Motor neuron (in vitro differentiated cells): ENCODE results near the gene UBE2M. TPM values are rescaled to one million over a fixed set of nuclear protein-coding genes. Genes with fewer than 3 reads are reported as not detected.
"Not testable (repeated sequence)": the region's sequence is repeated elsewhere in the genome, so short reads cannot be mapped to it uniquely, and the experiment has no call there.

Experiments
- ATAC-seq, 8 experiments: fragments of 200-7000 bp; cut with Tn5 transposase; replicated peaks in 6 of 8; 2 replicates each; pipeline ENCODE4 v1.8.0; 2021; ENCODE audit warnings: mild to moderate bottlenecking in 8 of 8, moderate library complexity in 8 of 8
- H3K27ac ChIP-seq, 2 donors: fragments of 250-450 bp; sonication (Bioruptor Pico); 2 replicates each; pipeline ENCODE4 v1.9.0; 2021; ENCODE audit warnings: antibody characterized with exemption in 2 of 2, mild to moderate bottlenecking in 2 of 2, moderate library complexity in 1 of 2
- H3K4me1 ChIP-seq, 2 donors: fragments of 250-450 bp; sonication (Bioruptor Pico); replicated peaks in 1 of 2; 2 replicates each; pipeline ENCODE4 v1.6.1; 2021; ENCODE audit warnings: antibody characterized with exemption in 2 of 2, mild to moderate bottlenecking in 2 of 2, moderate library complexity in 1 of 2
- H3K4me3 ChIP-seq, 5 donors: fragments of 250-450 bp; sonication (Bioruptor Pico); 2 replicates each; pipeline ENCODE4 v1.9.0; 2021; ENCODE audit warnings: antibody characterized with exemption in 5 of 5, mild to moderate bottlenecking in 5 of 5, moderate library complexity in 4 of 5
- WGBS, 10 experiments: fragments of 450-650 bp; shearing (Covaris generic); methylation state at CpG; one replicate each; pipeline ENCODE4 v1.0.0; 2022; 5-methylcytosine and 5-hydroxymethylcytosine counted together
- in situ Hi-C, 9 experiments: fragments of 400-800 bp; cut with MboI; loops; one replicate each; pipeline ENCODE4 v1.15.0; 2021; ENCODE audit warnings: low sequenced_read_pairs in 9 of 9, low pct_unique_long_range_greater_than_20kb in 2 of 9; ENCODE audit not compliant: unreplicated experiment in 9 of 9
- total RNA-seq, 8 experiments: library from RNA; unstranded; fragments of 300-600 nt; gene quantifications; 2 replicates each; pipeline versions ENCODE4 v1.2.3 to v1.2.4, GENCODE V29; 2022

UBE2M gene
- total RNA-seq, 8 experiments from 2014 or later, result 49.3 to 82.7 (median 70.9) TPM

DNA sequence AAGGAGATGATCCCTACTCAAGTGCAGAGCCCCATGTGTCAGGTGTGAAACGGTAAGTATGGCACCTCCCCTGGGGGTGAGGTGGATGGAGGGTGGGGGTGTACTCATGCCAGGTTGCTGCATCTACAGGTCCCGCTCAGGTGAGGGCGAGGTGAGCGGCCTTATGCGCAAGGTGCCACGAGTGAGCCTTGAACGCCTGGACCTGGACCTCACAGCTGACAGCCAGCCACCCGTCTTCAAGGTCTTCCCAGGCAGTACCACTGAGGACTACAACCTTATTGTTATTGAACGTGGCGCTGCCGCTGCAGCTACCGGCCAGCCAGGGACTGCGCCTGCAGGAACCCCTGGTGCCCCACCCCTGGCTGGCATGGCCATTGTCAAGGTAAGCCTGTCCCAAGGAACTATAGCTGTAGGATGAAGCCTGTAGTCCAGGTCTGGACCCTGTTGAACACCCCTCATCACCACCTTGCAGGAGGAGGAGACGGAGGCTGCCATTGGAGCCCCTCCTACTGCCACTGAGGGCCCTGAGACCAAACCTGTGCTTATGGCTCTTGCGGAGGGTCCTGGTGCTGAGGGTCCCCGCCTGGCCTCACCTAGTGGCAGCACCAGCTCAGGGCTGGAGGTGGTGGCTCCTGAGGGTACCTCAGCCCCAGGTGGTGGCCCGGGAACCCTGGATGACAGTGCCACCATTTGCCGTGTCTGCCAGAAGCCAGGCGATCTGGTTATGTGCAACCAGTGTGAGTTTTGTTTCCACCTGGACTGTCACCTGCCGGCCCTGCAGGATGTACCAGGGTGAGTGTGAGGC is 9.3 kb downstream of the UBE2M start:
- ATAC-seq, result no peak
- Histone ChIP-seq H3K27ac (no peak overlapping the region), H3K4me3 (no peak overlapping the region), H3K4me1 (peaks cover 24 to 25% of the 10 kb centered on the region in 2 donors)
- WGBS, 10 experiments, result 60 to 100% (median 95%) methylated on average over 1 to 6 of the region's 20 CpGs; no CpG with 5 or more reads in 7 of the 10 experiments
- in situ Hi-C loops, result no loop called here

DNA sequence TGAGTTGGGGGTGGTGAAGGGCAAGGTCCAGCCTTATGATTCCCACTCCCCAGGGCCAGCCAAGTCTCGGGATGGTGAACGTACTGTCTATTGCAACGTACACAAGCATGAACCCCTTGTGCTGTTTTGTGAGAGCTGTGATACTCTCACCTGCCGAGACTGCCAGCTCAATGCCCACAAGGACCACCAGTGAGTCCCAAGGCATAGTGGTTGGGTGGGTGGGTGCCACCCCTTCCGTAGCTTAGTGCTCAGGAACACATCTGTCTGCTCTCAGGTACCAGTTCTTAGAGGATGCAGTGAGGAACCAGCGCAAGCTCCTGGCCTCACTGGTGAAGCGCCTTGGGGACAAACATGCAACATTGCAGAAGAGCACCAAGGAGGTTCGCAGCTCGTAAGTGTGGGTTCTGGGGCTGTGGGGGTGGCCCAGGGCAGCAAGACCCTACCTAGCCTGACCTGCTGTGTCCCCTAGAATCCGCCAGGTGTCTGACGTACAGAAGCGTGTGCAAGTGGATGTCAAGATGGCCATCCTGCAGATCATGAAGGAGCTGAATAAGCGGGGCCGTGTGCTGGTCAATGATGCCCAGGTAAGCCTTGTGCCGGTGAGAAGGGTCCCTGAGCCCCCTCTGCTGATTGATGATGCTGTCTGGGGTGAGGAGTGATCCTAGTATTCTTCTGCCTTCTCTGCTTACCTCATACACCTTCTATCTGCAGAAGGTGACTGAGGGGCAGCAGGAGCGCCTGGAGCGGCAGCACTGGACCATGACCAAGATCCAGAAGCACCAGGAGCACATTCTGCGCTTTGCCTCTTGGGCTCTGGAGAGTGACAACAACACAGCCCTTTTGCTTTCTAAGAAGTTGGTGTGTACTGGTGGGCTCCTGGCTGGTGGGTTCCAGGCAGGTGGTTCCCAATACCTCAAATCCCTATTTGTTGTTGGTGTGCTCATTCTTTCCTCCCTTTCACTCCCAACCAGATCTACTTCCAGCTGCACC is 10.8 kb downstream of the UBE2M start:
- 84 to 100% (median 90%) methylated on average over 3 to 11 of the region's 18 CpGs; no CpG with 5 or more reads in 4 of the 10 experiments for WGBS, 10 experiments
- H3K4me3 ChIP-seq, result no peak overlapping the region
- in situ Hi-C loops, result no loop called here
- no peak overlapping the region for H3K27ac ChIP-seq
- peaks cover 10 to 15% of the 10 kb centered on the region in 2 donors for H3K4me1 ChIP-seq
- ATAC-seq, result no peak

DNA sequence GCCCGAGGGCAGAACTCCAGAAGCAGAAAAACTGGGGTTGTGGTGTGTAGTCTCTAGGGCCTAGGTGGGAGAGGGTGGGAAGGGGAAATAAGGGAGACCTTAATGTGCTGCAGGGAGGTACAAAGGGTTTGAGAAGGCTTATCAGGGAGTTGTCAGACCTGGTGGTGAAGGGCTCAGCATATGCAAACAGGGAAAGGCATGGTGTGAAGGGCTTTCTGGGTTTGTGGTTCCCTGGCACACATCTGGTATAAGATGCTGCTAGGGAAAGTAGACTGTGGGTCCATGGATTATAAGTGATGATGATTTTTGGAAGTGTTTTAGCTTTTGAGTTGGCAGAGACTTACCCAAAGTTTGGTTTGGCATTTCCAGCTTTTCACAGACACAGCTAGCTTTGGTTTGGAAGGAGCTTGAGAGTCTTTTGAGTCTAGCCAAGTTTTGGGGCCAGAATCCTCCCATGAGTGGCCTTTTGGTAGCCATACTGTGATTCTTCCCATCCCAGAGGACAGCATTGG is 12.3 kb downstream of the UBE2M start:
- 13 to 29% (median 17%) methylated on average over 1 of the region's 1 CpG; no CpG with 5 or more reads in 7 of the 10 experiments for WGBS, 10 experiments
- in situ Hi-C loops, result no loop called here
- H3K27ac ChIP-seq, result no peak overlapping the region
- peak overlapping the region; percentile 66 to 96 (median 74) for H3K4me3 ChIP-seq
- no peak for ATAC-seq
- peaks cover 10 to 15% of the 10 kb centered on the region in 2 donors for H3K4me1 ChIP-seq

DNA sequence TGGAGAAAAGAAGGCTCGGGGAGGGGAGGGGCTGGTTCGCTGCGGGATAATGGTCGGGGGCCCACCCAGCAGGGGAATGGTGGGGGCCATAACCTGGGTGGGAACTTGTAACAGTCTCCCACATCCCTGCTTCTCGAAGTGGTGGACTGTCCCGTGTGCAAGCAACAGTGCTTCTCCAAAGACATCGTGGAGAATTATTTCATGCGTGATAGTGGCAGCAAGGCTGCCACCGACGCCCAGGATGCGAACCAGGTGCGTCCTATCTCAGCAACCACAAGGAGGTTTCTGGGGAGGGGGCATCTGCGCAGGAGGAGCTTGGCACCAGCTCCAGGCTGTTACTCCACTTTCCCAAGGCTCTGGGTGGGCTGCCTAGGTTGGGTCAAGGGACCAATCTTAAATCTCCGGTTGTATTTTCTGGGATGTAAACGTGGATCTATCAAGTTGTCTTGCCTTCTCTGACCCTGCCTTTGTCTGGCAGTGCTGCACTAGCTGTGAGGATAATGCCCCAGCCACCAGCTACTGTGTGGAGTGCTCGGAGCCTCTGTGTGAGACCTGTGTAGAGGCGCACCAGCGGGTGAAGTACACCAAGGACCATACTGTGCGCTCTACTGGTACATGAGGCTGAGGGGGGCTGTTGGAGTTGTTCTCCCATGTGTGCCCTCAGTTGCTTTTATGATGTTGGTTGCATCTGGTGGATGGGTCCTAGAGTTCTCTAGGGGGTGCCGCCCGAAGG is 13.0 kb downstream of the UBE2M start:
- ATAC-seq, result no peak
- peak overlapping the region; percentile 66 to 96 (median 74) for H3K4me3 ChIP-seq

DNA sequence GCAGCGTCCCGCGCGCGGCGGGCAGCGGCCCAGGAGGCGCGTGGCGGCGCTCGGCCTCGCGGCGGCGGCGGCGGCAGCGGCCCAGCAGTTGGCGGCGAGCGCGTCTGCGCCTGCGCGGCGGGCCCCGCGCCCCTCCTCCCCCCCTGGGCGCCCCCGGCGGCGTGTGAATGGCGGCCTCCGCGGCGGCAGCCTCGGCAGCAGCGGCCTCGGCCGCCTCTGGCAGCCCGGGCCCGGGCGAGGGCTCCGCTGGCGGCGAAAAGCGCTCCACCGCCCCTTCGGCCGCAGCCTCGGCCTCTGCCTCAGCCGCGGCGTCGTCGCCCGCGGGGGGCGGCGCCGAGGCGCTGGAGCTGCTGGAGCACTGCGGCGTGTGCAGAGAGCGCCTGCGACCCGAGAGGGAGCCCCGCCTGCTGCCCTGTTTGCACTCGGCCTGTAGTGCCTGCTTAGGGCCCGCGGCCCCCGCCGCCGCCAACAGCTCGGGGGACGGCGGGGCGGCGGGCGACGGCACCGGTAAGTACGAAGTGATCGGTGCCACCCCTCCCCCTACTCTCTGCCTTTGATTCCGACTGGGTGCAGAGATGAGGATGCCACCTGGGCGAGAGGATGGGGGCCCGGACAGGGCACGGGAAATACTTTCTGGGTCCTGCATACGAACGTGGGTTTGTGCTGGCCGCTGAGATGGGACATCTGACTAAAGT is 13.7 kb downstream of the UBE2M start:
- WGBS, 10 experiments, result 0 to 1% (median 0%) methylated on average over 2 to 17 of the region's 92 CpGs; no CpG with 5 or more reads in 7 of the 10 experiments
- in situ Hi-C loops, result no loop called here
- peak; percentile 16 to 44 (median 30) for ATAC-seq
- Histone ChIP-seq H3K4me3 (peak overlapping the region; percentile 66 to 96 (median 74)), H3K27ac (peak overlapping the region; percentile 92 to 95), H3K4me1 (peaks cover 10 to 15% of the 10 kb centered on the region in 2 donors)

More for the DNA sequence above, 13.0 kb downstream of the UBE2M start:
- 0 to 50% (median 6%) methylated on average over 1 to 16 of the region's 21 CpGs; no CpG with 5 or more reads in 3 of the 10 experiments for WGBS, 10 experiments
- Histone ChIP-seq H3K27ac (peak overlapping the region; percentile 92 to 95), H3K4me1 (peaks cover 10 to 15% of the 10 kb centered on the region in 2 donors)
- in situ Hi-C loops, result no loop called here

DNA sequence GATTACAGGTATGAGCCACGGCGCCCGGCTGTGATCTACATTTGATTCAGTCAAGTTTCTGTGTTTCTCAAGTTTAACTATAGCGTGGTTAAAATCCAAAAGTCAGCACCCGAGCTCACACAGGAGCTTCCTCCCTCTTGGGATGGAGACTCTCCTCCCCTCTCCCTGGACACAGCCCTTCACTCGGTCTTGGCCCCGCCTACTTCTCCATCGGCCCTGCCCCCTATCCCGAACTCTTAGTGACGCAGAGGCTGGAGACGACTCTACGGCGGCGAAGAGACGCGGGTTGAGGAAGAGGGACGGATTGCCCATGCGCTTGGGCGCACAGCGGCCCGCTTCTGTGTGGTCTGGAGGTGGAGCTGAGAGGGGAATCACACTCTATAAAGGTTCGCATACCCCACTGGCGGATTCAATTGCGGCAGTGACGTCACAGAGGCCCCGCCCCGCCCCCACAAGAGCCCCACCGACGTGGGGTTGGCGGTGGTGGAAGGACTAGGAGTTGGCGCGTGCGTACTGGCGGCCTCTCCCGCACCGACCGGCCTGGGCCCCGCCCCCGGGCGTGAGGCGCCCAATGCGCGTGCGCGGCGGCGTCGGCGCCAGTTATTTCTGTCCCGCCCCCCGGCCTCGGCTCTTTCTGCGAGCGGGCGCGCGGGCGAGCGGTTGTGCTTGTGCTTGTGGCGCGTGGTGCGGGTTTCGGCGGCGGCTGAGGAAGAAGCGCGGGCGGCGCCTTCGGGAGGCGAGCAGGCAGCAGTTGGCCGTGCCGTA is 14.4 kb downstream of the UBE2M start, which contains the start of gene TRIM28:
TSS of gene TRIM28 (plus strand) at position 239 of the 765 bp plus-strand sequence. CDS start 694 bp downstream, outside the sequence.
- WGBS, 10 experiments, result 0% methylated on average over 1 to 3 of the region's 73 CpGs; no CpG with 5 or more reads in 6 of the 10 experiments
- peak; percentile 88 to 96 (median 94) for ATAC-seq
- in situ Hi-C loops, result no loop called here
- peak within 1 kb of the TSS; percentile 66 to 96 (median 74) for H3K4me3 ChIP-seq
- peaks cover 10 to 15% of the 10 kb centered on the region in 2 donors for H3K4me1 ChIP-seq
- H3K27ac ChIP-seq, result peak within 1 kb of the TSS; percentile 92 to 95

DNA sequence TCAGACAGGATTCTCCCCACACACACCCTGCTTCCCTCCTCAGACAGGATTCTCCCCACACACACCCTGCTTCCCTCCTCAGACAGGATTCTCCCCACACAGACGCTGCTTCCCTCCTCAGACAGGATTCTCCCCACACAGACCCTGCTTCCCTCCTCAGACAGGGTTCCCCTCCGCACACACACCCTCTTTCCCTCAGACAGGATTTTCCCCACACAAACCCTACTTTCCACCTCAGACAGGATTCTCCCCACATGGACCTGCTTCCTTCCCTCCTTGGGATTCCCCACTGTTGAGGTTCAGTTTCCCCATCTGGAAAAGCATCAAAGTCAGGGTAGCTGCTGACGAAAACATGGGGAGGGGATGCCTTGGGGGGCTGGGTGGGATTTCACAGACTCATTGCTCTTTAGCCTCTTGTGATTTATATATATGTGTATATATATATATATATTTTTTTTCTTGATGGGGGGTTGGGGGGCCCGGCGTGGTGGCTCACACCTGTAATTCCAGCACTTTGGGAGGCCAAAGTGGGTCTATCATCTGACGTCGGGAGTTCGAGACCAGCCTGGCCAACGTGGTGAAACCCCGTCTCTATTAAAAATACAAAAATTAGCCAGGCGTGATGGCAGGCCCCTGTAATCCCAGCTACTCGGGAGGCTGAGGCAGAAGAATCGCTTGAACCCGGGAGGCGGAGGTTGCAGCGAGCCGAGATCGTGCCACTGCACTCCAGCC is 15.6 kb downstream of the UBE2M start:
- 45% methylated on average over 2 of the region's 18 CpGs; no CpG with 5 or more reads in 9 of the 10 experiments for WGBS, 10 experiments
- ATAC-seq, in situ Hi-C loops: not testable (repeated sequence)
- Histone ChIP-seq H3K27ac (peak overlapping the region; percentile 92 to 95), H3K4me3 (peak overlapping the region in 4 of 5 donors; percentile 66 to 89 (median 72)), H3K4me1 (peaks cover 12 to 19% of the 10 kb centered on the region in 2 donors)

DNA sequence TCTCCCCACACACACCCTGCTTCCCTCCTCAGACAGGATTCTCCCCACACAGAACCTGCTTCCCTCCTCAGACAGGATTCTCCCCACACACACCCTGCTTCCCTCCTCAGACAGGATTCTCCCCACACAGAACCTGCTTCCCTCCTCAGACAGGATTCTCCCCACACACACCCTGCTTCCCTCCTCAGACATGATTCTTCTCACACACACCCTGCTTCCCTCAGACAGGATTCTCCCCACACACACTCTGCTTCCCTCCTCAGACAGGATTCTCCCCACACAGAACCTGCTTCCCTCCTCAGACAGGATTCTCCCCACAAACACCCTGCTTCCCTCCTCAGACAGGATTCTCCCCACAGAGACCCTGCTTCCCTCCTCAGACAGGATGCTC is 19.2 kb downstream of the UBE2M start:
- in situ Hi-C loops, H3K4me3 ChIP-seq, H3K27ac ChIP-seq, ATAC-seq: not testable (repeated sequence)
- H3K4me1 ChIP-seq, result peaks cover 2 to 12% of the 10 kb centered on the region in 2 donors

DNA sequence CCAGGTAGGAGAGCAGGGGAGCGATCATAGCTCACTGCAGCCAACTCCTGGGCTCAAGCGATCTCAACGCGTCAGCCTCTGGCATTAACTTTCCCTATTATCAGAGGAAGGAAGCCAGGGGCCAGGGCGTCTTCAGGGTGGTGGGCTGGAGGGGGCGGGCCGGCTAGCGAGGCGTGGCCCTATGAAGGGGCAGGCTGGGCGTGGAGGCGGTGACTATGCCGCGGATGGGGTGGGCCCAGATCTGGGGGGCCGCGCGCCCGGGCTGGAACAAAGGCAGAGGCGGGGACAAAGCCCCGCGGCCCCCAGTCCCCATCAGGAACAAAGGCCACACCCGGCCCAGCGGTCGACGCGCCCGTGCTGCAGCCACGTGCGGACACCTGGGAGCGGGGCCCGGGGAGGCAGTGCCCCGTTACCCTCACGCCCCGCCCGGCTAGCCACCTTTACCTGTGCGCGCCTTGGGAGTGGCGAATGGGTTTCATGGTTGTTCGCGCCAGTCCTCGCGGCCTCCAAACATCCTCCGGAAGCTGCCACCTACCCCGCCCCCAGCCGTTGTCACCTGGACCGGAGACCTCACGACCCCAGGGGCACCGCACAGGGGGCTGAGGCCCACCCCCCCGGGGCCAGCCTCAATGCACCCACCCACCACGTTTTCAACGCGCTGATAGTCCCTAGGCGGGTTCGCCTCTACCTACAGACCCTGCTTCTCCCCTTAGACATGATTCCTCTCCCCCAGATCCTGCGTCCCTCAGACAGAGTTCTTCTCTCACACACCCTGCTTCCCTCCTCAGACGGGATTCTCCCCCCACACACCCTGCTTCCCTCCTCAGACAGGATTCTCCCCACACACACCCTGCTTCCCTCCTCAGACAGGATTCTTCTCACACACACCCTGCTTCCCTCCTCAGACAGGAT is 19.9 kb downstream of the UBE2M start:
- 0 to 10% (median 6%) methylated on average over 1 to 7 of the region's 55 CpGs; no CpG with 5 or more reads in 5 of the 10 experiments for WGBS, 10 experiments
- Histone ChIP-seq H3K4me1 (peaks cover 2 to 12% of the 10 kb centered on the region in 2 donors), H3K27ac (peak overlapping the region; percentile 13 to 33), H3K4me3 (peak overlapping the region; percentile 26 to 43 (median 33))
- peak; percentile 51 to 94 (median 90) for ATAC-seq
- in situ Hi-C loops, result no loop called here
